GM12878 (cell line): Measurements from ENCODE around the gene ITCH. TPM values are rescaled to one million over a fixed set of nuclear protein-coding genes. Genes with fewer than 3 reads are reported as not detected.
A peak's percentile ranks its signal among the peaks of the same experiment; 100 is the strongest.
"Not testable (repeated sequence)": the region's sequence is repeated elsewhere in the genome, so short reads cannot be mapped to it uniquely, and the experiment has no call there.

Source experiments
- ATAC-seq: fragments of 200-7000 bp; cut with Tn5 transposase; 3 replicates; pipeline ENCODE4 v1.9.1; 2020; ENCODE audit warnings: mild to moderate bottlenecking, moderate library complexity
- BruUV-seq: library from RNA; stranded (reverse); fragments of 400-500 nt; replicated peaks from 2 replicates; lab custom pipeline; 2021; lab: Mats Ljungman, UMichigan
- CTCF ChIA-PET: fragments of 300-600 bp; sonication (Branson Sonifier 250); formaldehyde crosslinking; extraction: SDS; loops from one replicate; lab custom pipeline; 2021; ENCODE audit warnings: inconsistent platforms; lab: Yijun Ruan, JAX
- POLR2A ChIA-PET: fragments of 350-600 bp; formaldehyde crosslinking; extraction: SDS; loops from one replicate; lab custom pipeline; 2021; ENCODE audit warnings: inconsistent platforms; lab: Charles Lee
- RAD21 ChIA-PET: fragments of 300-600 bp; sonication (Branson Sonifier 250); formaldehyde crosslinking; loops from one replicate; lab custom pipeline; 2023; ENCODE audit warnings: antibody characterized with exemption; ENCODE audit not compliant: unreplicated experiment; lab: Charles Lee
- SMC1A ChIA-PET: fragments of 300-600 bp; sonication (Branson Sonifier 250); formaldehyde crosslinking; loops from one replicate; lab custom pipeline; 2023; ENCODE audit not compliant: unreplicated experiment, uncharacterized antibody; lab: Charles Lee
- DNase-seq: peaks from one replicate; pipeline ENCODE4 v3.0.0-alpha.2; 2011; ENCODE audit warnings: low read depth, low spot score
- FAIRE-seq: peaks from 3 replicates; lab custom pipeline; 2011; peaks lifted over from hg19 to GRCh38; lab: Jason Lieb, UNC
- H2AFZ ChIP-seq: 2 replicates; pipeline ENCODE4 v1.6.0; 2011; ENCODE audit warnings: low read depth, low read length, control low read depth; ENCODE audit not compliant: control insufficient read depth
- H3K27ac ChIP-seq: 2 replicates; pipeline ENCODE4 v1.5.1; 2011; ENCODE audit warnings: control low read depth; ENCODE audit not compliant: control insufficient read depth, insufficient read depth
- H3K27me3 ChIP-seq, 2 experiments: replicated peaks in 1 of 2; 2 replicates each; pipeline versions ENCODE4 v1.6.0 to v1.6.1; 2011; ENCODE audit warnings: low read length in 1 of 2; ENCODE audit not compliant: control insufficient read depth in 2 of 2, insufficient read depth in 2 of 2
- H3K36me3 ChIP-seq, 2 experiments: 2 replicates each; pipeline ENCODE4 v1.5.1; 2011; ENCODE audit warnings: low read length in 1 of 2; ENCODE audit not compliant: control insufficient read depth in 2 of 2, insufficient read depth in 2 of 2
- H3K4me1 ChIP-seq: 2 replicates; pipeline ENCODE4 v1.6.1; 2011; ENCODE audit warnings: mild to moderate bottlenecking, low read length, moderate library complexity, mixed read lengths; ENCODE audit not compliant: control insufficient read depth, insufficient read depth
- H3K4me2 ChIP-seq: 2 replicates; pipeline ENCODE4 v1.6.0; 2011; ENCODE audit warnings: control low read depth; ENCODE audit not compliant: control insufficient read depth, insufficient read depth
- H3K4me3 ChIP-seq: fragments of 200-600 bp; sonication (generic); 2 replicates; pipeline ENCODE4 v1.5.1; 2016
- H3K79me2 ChIP-seq: 2 replicates; pipeline ENCODE4 v1.6.0; 2011; ENCODE audit warnings: low read length; ENCODE audit not compliant: control insufficient read depth, insufficient read depth
- H3K9ac ChIP-seq: 2 replicates; pipeline ENCODE4 v1.8.0; 2011; ENCODE audit warnings: low read length, control low read depth, mixed read lengths; ENCODE audit not compliant: control insufficient read depth, insufficient read depth
- H3K9me3 ChIP-seq: replicated peaks from 3 replicates; pipeline ENCODE4 v1.5.1; 2011; ENCODE audit warnings: mild to moderate bottlenecking, low read length; ENCODE audit not compliant: control insufficient read depth, insufficient read depth
- H4K20me1 ChIP-seq: 2 replicates; pipeline ENCODE4 v1.6.0; 2011; ENCODE audit not compliant: control insufficient read depth, insufficient read depth
- NR2C1 ChIP-seq: fragments of 450-650 bp; IDR thresholded peaks from 2 replicates; pipeline ENCODE4 v1.6.1; 2017; ENCODE audit warnings: antibody characterized with exemption, mild to moderate bottlenecking, moderate library complexity
- WGBS: methylation state at CpG from one replicate; pipeline ENCODE4 v1.1.6; 2016; ENCODE audit warnings: low lambda C conversion rate; ENCODE audit not compliant: insufficient replicate concordance, insufficient coverage; ENCODE audit errors: missing lambda C conversion rate; 5-methylcytosine and 5-hydroxymethylcytosine counted together
- in situ Hi-C: fragments of 300-500 bp; cut with MboI; formaldehyde crosslinking; loops from 9 replicates; pipeline ENCODE4 v1.14.3; 2018; ENCODE audit warnings: mixed read lengths
- intact Hi-C: fragments of 100-400 bp; cut with micrococcal nuclease; formaldehyde crosslinking; loops from one replicate; pipeline ENCODE4 v1.14.2; 2022; ENCODE audit not compliant: unreplicated experiment
- polyA plus RNA-seq, 11 experiments: library from polyadenylated mRNA; depleted of rRNA in 4 of 11; unstranded in 6 of 11; stranded (reverse) in 5 of 11; fragments of >200 nt; fragmentation: Nextera tagmentation in 4 of 11; fragmentation: Illumina TruSeq in 1 of 11; extraction: Ambion mirVana in 4 of 11; extraction: Trizol in 1 of 11; gene quantifications; 1 replicate in 1 of 11; 2 replicates in 10 of 11; pipeline versions ENCODE4 v1.2.1 to v1.2.3, GENCODE V29; 2011 to 2016; ENCODE audit warnings: inconsistent platforms in 2 of 11, missing spikeins in 2 of 11, low read depth in 1 of 11
- total RNA-seq, 4 experiments: library from RNA; depleted of rRNA in 3 of 4; stranded (reverse); fragments of >200 nt in 3 of 4; fragmentation: Illumina TruSeq in 1 of 4; extraction: Trizol in 1 of 4; gene quantifications; 2 replicates each; pipeline versions ENCODE4 v1.2.1 to v1.2.3, GENCODE V29; 2013 to 2021

Gene ITCH
- total and polyA plus RNA-seq, 10 of the 15 experiments (the other 5 are each of a cell fraction or from before 2014, with no cell fraction given), result 7.5 to 46.1 (median 21.5) TPM

GRCh38 chr20:34367155-34367554 is 4.1 kb downstream of the ITCH start:
- ChIA-PET SMC1A (interaction anchor here (0.7 to 2.6 kb wide), 9 partner anchors 9 to 402 kb away, joined by 3 to 10 read pairs (median 3); no protein-coding TSS in a partner anchor), RAD21 (interaction anchor here (1.5 to 1.9 kb wide), 2 partner anchors 10 to 30 kb away, joined by 3 to 4 read pairs; no protein-coding TSS in a partner anchor), CTCF (interaction anchor here (1.0 kb wide), 1 partner anchor 311 kb away, joined by 3 read pairs; no protein-coding TSS in a partner anchor), POLR2A (interaction anchor here (2.3 kb wide), 1 partner anchor 49 kb away, joined by 7 read pairs; no protein-coding TSS in a partner anchor)
- Histone ChIP-seq H3K4me1 (peaks cover 20% of the 10 kb centered on the region), H3K27me3 (no peaks in the 10 kb centered on the region), H3K4me3 (no peak overlapping the region), H2AFZ (no peak overlapping the region), H3K79me2 (peaks cover 42% of the 10 kb centered on the region), H3K9ac (no peak overlapping the region), H4K20me1 (no peaks in the 10 kb centered on the region), H3K36me3 (peaks cover 0 to 8% of the 10 kb centered on the region in 2 experiments; a peak in 3 of 4 replicates), H3K9me3 (no peaks in the 10 kb centered on the region), H3K4me2 (0 out of 2 replicates have a peak overlapping the region, but pooled peaks have one; percentile 10), H3K27ac (no peak overlapping the region)
- no peak for TF ChIP-seq NR2C1
- 96% methylated on average over 5 of the region's 5 CpGs for WGBS
- ATAC-seq (no peak), FAIRE-seq (no peak), DNase-seq (no peak)
- in situ Hi-C loops, result no loop called here
- no TSS peak for BruUV-seq
- intact Hi-C loops, result loop anchor here (5.0 kb wide), 2 partner anchors 50 to 150 kb away; partner anchors contain the start of gene DYNLRB1

GRCh38 chr20:34367911-34368310 is 4.8 kb downstream of the ITCH start:
- in situ Hi-C loops, H3K4me2 ChIP-seq, H3K36me3 ChIP-seq, H3K27ac ChIP-seq, BruUV-seq, H3K9ac ChIP-seq, H3K9me3 ChIP-seq, RAD21 ChIA-PET, H2AFZ ChIP-seq, ATAC-seq, H3K4me3 ChIP-seq, H4K20me1 ChIP-seq, FAIRE-seq, DNase-seq, H3K27me3 ChIP-seq: not testable (repeated sequence)
- SMC1A ChIA-PET, result interaction anchor here (0.6 to 2.6 kb wide), 4 partner anchors 8 to 61 kb away, joined by 3 to 10 read pairs (median 6); no protein-coding TSS in a partner anchor
- intact Hi-C loops, result loop anchor here (5.0 kb wide), 2 partner anchors 49 to 149 kb away; partner anchors contain the start of gene DYNLRB1
- CTCF ChIA-PET, result interaction anchor here (1.0 kb wide), 2 partner anchors 31 to 310 kb away, joined by 3 read pairs; no protein-coding TSS in a partner anchor
- Histone ChIP-seq H3K79me2 (peaks cover 42% of the 10 kb centered on the region), H3K4me1 (peaks cover 20% of the 10 kb centered on the region)
- POLR2A ChIA-PET, result interaction anchor here (0.6 kb wide), 1 partner anchor 11 kb away, joined by 7 read pairs; no protein-coding TSS in a partner anchor
- 91% methylated on average over 9 of the region's 9 CpGs for WGBS
